PFSK-1 (cell line): ENCODE measurements around the gene SLC35G3.

Source experiments
- FOXP2 ChIP-seq: optimal IDR thresholded peaks from 2 replicates; pipeline ENCODE3; 2011; ENCODE audit warnings: borderline replicate concordance, control low read depth, inconsistent platforms; ENCODE audit not compliant: insufficient read depth; ENCODE audit errors: extremely low read length, extremely low read depth
- POLR2AphosphoS5 ChIP-seq: IDR thresholded peaks from 2 replicates; pipeline ENCODE4 v1.6.1; 2012; ENCODE audit warnings: low read depth, mild to moderate bottlenecking, control low read depth, low read length, moderate library complexity
- REST ChIP-seq, 2 experiments: IDR thresholded peaks; 2 replicates each; pipeline versions ENCODE4 v1.6.1 to v1.8.0; 2011 to 2012; ENCODE audit warnings: low read depth in 2 of 2, low read length in 2 of 2, control low read depth in 1 of 2, inconsistent platforms in 1 of 2, mild to moderate bottlenecking in 1 of 2, moderate library complexity in 1 of 2; ENCODE audit not compliant: insufficient read depth in 1 of 2
- SIN3A ChIP-seq: IDR thresholded peaks from 2 replicates; pipeline ENCODE4 v1.6.1; 2012; ENCODE audit warnings: mild to moderate bottlenecking, low read length, moderate library complexity, borderline replicate concordance; ENCODE audit not compliant: insufficient read depth
- TAF1 ChIP-seq: IDR thresholded peaks from 2 replicates; pipeline ENCODE4 v1.6.1; 2012; ENCODE audit warnings: low read length, control low read depth, borderline replicate concordance; ENCODE audit not compliant: insufficient read depth

The SLC35G3 gene

GRCh38 chr17:35191001-35191695, 3.0 kb downstream of the SLC35G3 start:
- TF ChIP-seq TAF1 (no peak), SIN3A (no peak), FOXP2 (no peak), POLR2AphosphoS5 (no peak), REST (IDR thresholded peaks at IDR 0.05; ENCODE audit: insufficient read depth in 1 of 2, low read depth in 2 of 2, low read length in 2 of 2) (no peak)

- TF ChIP-seq FOXP2 (no peak), SIN3A (no peak), POLR2AphosphoS5 (no peak), REST (IDR thresholded peaks at IDR 0.05; ENCODE audit: insufficient read depth in 1 of 2, low read depth in 2 of 2, low read length in 2 of 2) (no peak), TAF1 (no peak)
These were observed 4.9 kb downstream of the SLC35G3 start for GRCh38 chr17:35189291-35189690.

GRCh38 chr17:35188111-35188510, 6.1 kb downstream of the SLC35G3 start:
- TF ChIP-seq TAF1 (no peak), SIN3A (no peak), POLR2AphosphoS5 (no peak), REST (IDR thresholded peaks at IDR 0.05; ENCODE audit: insufficient read depth in 1 of 2, low read depth in 2 of 2, low read length in 2 of 2) (no peak), FOXP2 (no peak)

- TF ChIP-seq POLR2AphosphoS5: no peak
- TF ChIP-seq REST (IDR thresholded peaks at IDR 0.05; ENCODE audit: insufficient read depth in 1 of 2, low read depth in 2 of 2, low read length in 2 of 2): no peak
- no peak for TF ChIP-seq TAF1
- no peak for TF ChIP-seq SIN3A
- no peak for TF ChIP-seq FOXP2
These were observed 6.7 kb downstream of the SLC35G3 start for GRCh38 chr17:35187481-35187880.

GRCh38 chr17:35185849-35186248, 8.3 kb downstream of the SLC35G3 start:
- TF ChIP-seq FOXP2 (no peak), SIN3A (no peak)
